H1 (cell line): ENCODE results near the gene EDEM1. TPM values are rescaled to one million over a fixed set of nuclear protein-coding genes. Genes with fewer than 3 reads are reported as not detected.

Experiments used
- CTCF ChIA-PET: fragments of 300-600 bp; sonication (Branson Sonifier 250); formaldehyde crosslinking; loops from one replicate; lab custom pipeline; 2021; ENCODE audit not compliant: partially characterized antibody; lab: Charles Lee
- POLR2A ChIA-PET: fragments of 300-600 bp; sonication (Branson Sonifier 250); formaldehyde crosslinking; loops from one replicate; lab custom pipeline; 2021; ENCODE audit warnings: inconsistent platforms; ENCODE audit not compliant: partially characterized antibody; lab: Charles Lee
- DNase-seq, 2 experiments: peaks; one replicate each; pipeline versions ENCODE4 v3.0.0 to v3.0.0-alpha.2; 2010 to 2022; ENCODE audit warnings: low spot score in 2 of 2, low read depth in 1 of 2, mixed read lengths in 1 of 2
- FAIRE-seq: peaks from 2 replicates; lab custom pipeline; 2011; peaks lifted over from hg19 to GRCh38; lab: Jason Lieb, UNC
- H2AFZ ChIP-seq: 2 replicates; pipeline ENCODE4 v1.8.1; 2012; ENCODE audit warnings: low read length, inconsistent platforms
- H2AK5ac ChIP-seq: 2 replicates; pipeline ENCODE4 v1.6.1; 2013; ENCODE audit warnings: low read depth, low read length
- H2BK120ac ChIP-seq: replicated peaks from 2 replicates; pipeline ENCODE3; 2013; ENCODE audit warnings: low read depth, low read length, inconsistent platforms
- H2BK12ac ChIP-seq: 2 replicates; pipeline ENCODE4 v1.6.1; 2013; ENCODE audit warnings: low read depth, low read length
- H2BK15ac ChIP-seq: 2 replicates; pipeline ENCODE4 v1.6.1; 2013; ENCODE audit warnings: low read length
- H2BK20ac ChIP-seq: 2 replicates; pipeline ENCODE4 v1.6.1; 2013; ENCODE audit warnings: low read length
- H2BK5ac ChIP-seq: 2 replicates; pipeline ENCODE4 v1.6.1; 2013; ENCODE audit warnings: low read depth, low read length
- H3K14ac ChIP-seq: 2 replicates; pipeline ENCODE4 v1.6.1; 2013; ENCODE audit warnings: inconsistent platforms; ENCODE audit not compliant: insufficient read length
- H3K18ac ChIP-seq: 2 replicates; pipeline ENCODE4 v1.6.1; 2013; ENCODE audit warnings: low read length; ENCODE audit errors: extremely low read depth
- H3K23ac ChIP-seq: 2 replicates; pipeline ENCODE4 v1.6.1; 2013; ENCODE audit warnings: inconsistent platforms; ENCODE audit not compliant: insufficient read length
- H3K23me2 ChIP-seq: 2 replicates; pipeline ENCODE4 v1.6.1; 2013; ENCODE audit warnings: low read depth, low read length
- H3K27ac ChIP-seq: 2 replicates; pipeline ENCODE4 v1.6.1; 2011; ENCODE audit warnings: low read depth, low read length, inconsistent platforms
- H3K27me3 ChIP-seq, 4 experiments: replicated peaks in 1 of 4; 1 replicate in 1 of 4; 2 replicates in 3 of 4; pipeline versions ENCODE4 v1.6.1 to v1.8.1; 2011 to 2013; ENCODE audit warnings: low read length in 3 of 4, mild to moderate bottlenecking in 3 of 4, inconsistent platforms in 2 of 4, mixed read lengths in 2 of 4, moderate library complexity in 1 of 4; ENCODE audit not compliant: control insufficient read depth in 3 of 4, insufficient read depth in 3 of 4; ENCODE audit errors: extremely low read depth in 1 of 4
- H3K36me3 ChIP-seq, 4 experiments: 2 replicates each; pipeline versions ENCODE4 v1.6.1 to v1.8.1; 2011 to 2013; ENCODE audit warnings: mild to moderate bottlenecking in 4 of 4, low read length in 3 of 4, moderate library complexity in 2 of 4, control low read depth in 1 of 4, inconsistent platforms in 1 of 4; ENCODE audit not compliant: insufficient read depth in 4 of 4, control insufficient read depth in 2 of 4
- H3K4ac ChIP-seq: replicated peaks from 2 replicates; pipeline ENCODE3; 2013; ENCODE audit warnings: low read length, low read depth, mixed read lengths, inconsistent platforms; ENCODE audit not compliant: insufficient read length
- H3K4me1 ChIP-seq, 4 experiments: replicated peaks in 1 of 4; 1 replicate in 1 of 4; 2 replicates in 3 of 4; pipeline versions ENCODE4 v1.6.1 to v1.8.1; 2011 to 2013; ENCODE audit warnings: low read length in 3 of 4, inconsistent platforms in 2 of 4, mixed read lengths in 1 of 4; ENCODE audit not compliant: insufficient read depth in 4 of 4, control insufficient read depth in 3 of 4
- H3K4me2 ChIP-seq, 2 experiments: 2 replicates each; pipeline versions ENCODE4 v1.6.1 to v1.8.1; 2011 to 2013; ENCODE audit warnings: low read depth in 2 of 2, low read length in 2 of 2, control low read depth in 1 of 2, inconsistent platforms in 1 of 2, mild to moderate bottlenecking in 1 of 2; ENCODE audit not compliant: insufficient read depth in 1 of 2
- H3K4me3 ChIP-seq, 4 experiments: fragments of 200-600, 300-600 bp in 1 of 4; sonication (generic), shearing (Covaris generic), sonication (Bioruptor Twin) in 1 of 4; 2 replicates each; pipeline versions ENCODE4 v1.5.1 to v1.8.1; 2011 to 2016; ENCODE audit warnings: low read length in 4 of 4, low read depth in 3 of 4, control low read depth in 2 of 4, inconsistent platforms in 2 of 4, mild to moderate bottlenecking in 2 of 4, mixed read lengths in 1 of 4, moderate library complexity in 1 of 4; ENCODE audit not compliant: insufficient read depth in 2 of 4; ENCODE audit errors: extremely low read depth in 1 of 4
- H3K56ac ChIP-seq: replicated peaks from 2 replicates; pipeline ENCODE3; 2013; ENCODE audit warnings: low read depth, mild to moderate bottlenecking, mixed read lengths, low read length, inconsistent platforms; ENCODE audit not compliant: insufficient read length
- H3K79me1 ChIP-seq: 2 replicates; pipeline ENCODE4 v1.6.1; 2013; ENCODE audit warnings: low read depth, low read length, control low read depth
- H3K79me2 ChIP-seq, 2 experiments: 2 replicates each; pipeline versions ENCODE4 v1.6.1 to v1.8.1; 2012 to 2013; ENCODE audit warnings: low read length in 2 of 2, mild to moderate bottlenecking in 2 of 2, inconsistent platforms in 1 of 2; ENCODE audit not compliant: insufficient read depth in 2 of 2, control insufficient read depth in 1 of 2
- H3K9ac ChIP-seq, 4 experiments: replicated peaks in 1 of 4; 1 replicate in 1 of 4; 2 replicates in 3 of 4; pipeline versions ENCODE4 v1.6.1 to v1.8.1; 2011 to 2013; ENCODE audit warnings: low read depth in 3 of 4, low read length in 3 of 4, control low read depth in 2 of 4, mild to moderate bottlenecking in 2 of 4, moderate library complexity in 2 of 4, inconsistent platforms in 1 of 4; ENCODE audit errors: extremely low read depth in 1 of 4
- H3K9me3 ChIP-seq, 2 experiments: 2 replicates each; pipeline versions ENCODE4 v1.6.1 to v1.8.1; 2012 to 2013; ENCODE audit warnings: mild to moderate bottlenecking in 2 of 2, moderate library complexity in 2 of 2, control low read depth in 1 of 2, inconsistent platforms in 1 of 2, low read depth in 1 of 2, low read length in 1 of 2, mixed read lengths in 1 of 2; ENCODE audit not compliant: insufficient read depth in 2 of 2
- H4K20me1 ChIP-seq, 2 experiments: replicated peaks in 1 of 2; 2 replicates each; pipeline versions ENCODE3 to v1.8.1; 2011 to 2013; ENCODE audit warnings: inconsistent platforms in 2 of 2, low read length in 2 of 2, mild to moderate bottlenecking in 1 of 2; ENCODE audit not compliant: insufficient read depth in 2 of 2, control insufficient read depth in 1 of 2
- H4K5ac ChIP-seq: 2 replicates; pipeline ENCODE4 v1.6.1; 2013; ENCODE audit warnings: low read length, low read depth, mixed read lengths, inconsistent platforms; ENCODE audit not compliant: insufficient read length
- H4K8ac ChIP-seq: 2 replicates; pipeline ENCODE4 v1.8.0; 2013; ENCODE audit warnings: mild to moderate bottlenecking, moderate library complexity, low read length, inconsistent platforms; ENCODE audit not compliant: insufficient read depth; ENCODE audit errors: extremely low read depth
- H4K91ac ChIP-seq: replicated peaks from 2 replicates; pipeline ENCODE3; 2013; ENCODE audit warnings: low read length, mixed read lengths, inconsistent platforms; ENCODE audit not compliant: insufficient read length
- BACH1 ChIP-seq: IDR thresholded peaks from 2 replicates; pipeline ENCODE4 v1.6.1; 2012; ENCODE audit warnings: low read length, improper control_type of control experiment
- BCL11A ChIP-seq, 2 experiments: IDR thresholded peaks; one replicate each; pipeline ENCODE4 v1.6.1; 2011; ENCODE audit warnings: low read depth in 2 of 2, low read length in 2 of 2, mild to moderate bottlenecking in 2 of 2
- EZH2 ChIP-seq: fragments of 200-600 bp; sonication (generic); IDR thresholded peaks from 2 replicates; pipeline ENCODE4 v1.7.1; 2012; ENCODE audit warnings: low read depth, mild to moderate bottlenecking, moderate library complexity, low read length, inconsistent platforms; ENCODE audit not compliant: severe bottlenecking
- HDAC2 ChIP-seq, 2 experiments: fragments of 300-600 bp in 1 of 2; sonication (generic) in 1 of 2; IDR thresholded peaks; 2 replicates each; pipeline ENCODE4 v1.6.1; 2011 to 2012; ENCODE audit warnings: low read depth in 2 of 2, low read length in 2 of 2, mild to moderate bottlenecking in 2 of 2, moderate library complexity in 2 of 2, borderline replicate concordance in 1 of 2, inconsistent platforms in 1 of 2
- KDM1A ChIP-seq: fragments of 200-600, 300-600 bp; sonication (generic); IDR thresholded peaks from 2 replicates; pipeline ENCODE4 v1.7.1; 2016; ENCODE audit warnings: mild to moderate bottlenecking, low read length, borderline replicate concordance
- WGBS, 2 experiments: shearing (Covaris generic) in 1 of 2; methylation state at CpG; one replicate each; pipeline versions ENCODE4 v1.1.6 to v1.1.7; 2013 to 2015; ENCODE audit warnings: low lambda C conversion rate in 2 of 2, mixed read lengths in 2 of 2, inconsistent platforms in 1 of 2, low coverage in 1 of 2, missing lambda C conversion rate in 1 of 2; ENCODE audit not compliant: insufficient replicate concordance in 2 of 2, insufficient coverage in 1 of 2, insufficient read length in 1 of 2; ENCODE audit errors: extremely low coverage in 1 of 2, missing lambda C conversion rate in 1 of 2; 5-methylcytosine and 5-hydroxymethylcytosine counted together
- polyA plus RNA-seq, 7 experiments: library from polyadenylated mRNA; depleted of rRNA in 3 of 7; stranded (reverse) in 5 of 7; unstranded in 2 of 7; fragments of >200 nt in 5 of 7; fragments of 200-250 nt in 2 of 7; gene quantifications; 1 replicate in 5 of 7; 2 replicates in 1 of 7; 4 replicates in 1 of 7; pipeline versions ENCODE4 v1.2.1 to v1.2.3, GENCODE V29; 2011 to 2013; ENCODE audit warnings: missing spikeins in 2 of 7, mixed read lengths in 2 of 7
- total RNA-seq: library from RNA; stranded (reverse); fragmentation: NEBNext Ultra II Directional; extraction: Animal tissue kit (Norgen Biotek cat#: 25700); gene quantifications from 2 replicates; pipeline ENCODE4 v1.2.1, GENCODE V29; 2021

The EDEM1 gene
- total and polyA plus RNA-seq, 2 of the 8 experiments (the other 6 are each of a cell fraction or from before 2014, with no cell fraction given) = 4.8 to 16.4 TPM

DNA sequence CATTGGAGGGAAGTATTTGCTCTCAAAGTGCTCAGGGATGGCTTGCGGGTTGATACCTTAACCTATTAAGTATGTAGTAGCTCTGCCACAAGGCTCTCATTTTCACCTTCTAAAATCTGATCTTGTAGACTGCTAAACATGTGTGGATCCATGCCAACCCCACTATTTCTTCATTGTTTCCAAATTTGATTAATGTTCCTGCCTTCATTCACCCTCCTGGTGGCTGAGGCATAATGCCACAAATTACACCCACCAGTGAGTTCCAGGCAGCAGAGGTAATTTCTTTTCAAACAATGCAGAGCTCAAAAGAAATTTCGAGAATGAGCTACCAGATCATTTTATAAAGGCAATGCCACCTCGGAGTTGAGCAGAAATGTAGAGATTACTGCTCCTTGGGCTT lies 71.0 kb downstream of the EDEM1 start:
- no peaks in the 10 kb centered on the region for H3K27me3 ChIP-seq
- H2BK5ac ChIP-seq = no peak overlapping the region
- TF ChIP-seq EZH2 = no peak
- no peak for TF ChIP-seq BACH1
- no peak for TF ChIP-seq HDAC2 (IDR thresholded peaks at IDR 0.05; ENCODE audit: borderline replicate concordance in 1 of 2, low read depth in 2 of 2, low read length in 2 of 2)
- no peak for TF ChIP-seq KDM1A
- TF ChIP-seq BCL11A (IDR thresholded peaks at IDR 0.05; ENCODE audit: low read depth in 2 of 2, low read length in 2 of 2) = no peak
- H3K56ac ChIP-seq = no peak overlapping the region
- no peak overlapping the region for H3K18ac ChIP-seq
- H2BK120ac ChIP-seq = no peak overlapping the region
- no peak overlapping the region; a peak in 1 of 7 replicates for H3K9ac ChIP-seq
- CTCF ChIA-PET = interaction anchor here (0.6 to 3.7 kb wide), 3 partner anchors 26 to 1064 kb away, joined by 3 to 15 read pairs (median 4); no protein-coding TSS in a partner anchor
- no peaks in the 10 kb centered on the region for H3K79me2 ChIP-seq
- H3K27ac ChIP-seq = no peak overlapping the region
- H3K14ac ChIP-seq = no peak overlapping the region
- no peak overlapping the region for H3K4ac ChIP-seq
- no peak for DNase-seq
- H3K23me2 ChIP-seq = no peaks in the 10 kb centered on the region
- H3K4me1 ChIP-seq = no peaks in the 10 kb centered on the region
- H4K20me1 ChIP-seq = no peaks in the 10 kb centered on the region
- no peak overlapping the region for H2BK20ac ChIP-seq
- WGBS, 2 experiments = 85% methylated on average over 3 of the region's 3 CpGs; no CpG with 5 or more reads in 1 of the 2 experiments
- no peak overlapping the region for H2AFZ ChIP-seq
- no peak overlapping the region for H3K23ac ChIP-seq
- no peaks in the 10 kb centered on the region for H3K36me3 ChIP-seq
- no peaks in the 10 kb centered on the region for H3K79me1 ChIP-seq
- no peak overlapping the region for H4K91ac ChIP-seq
- H2BK15ac ChIP-seq = no peak overlapping the region
- FAIRE-seq = no peak
- no peak overlapping the region for H3K4me3 ChIP-seq
- no peak overlapping the region for H4K5ac ChIP-seq
- no peak overlapping the region for H2AK5ac ChIP-seq
- H4K8ac ChIP-seq = no peak overlapping the region
- no peak overlapping the region for H2BK12ac ChIP-seq
- H3K4me2 ChIP-seq = no peak overlapping the region
- no peaks in the 10 kb centered on the region for H3K9me3 ChIP-seq
- POLR2A ChIA-PET = no interaction called here
